ENCODE data around the gene SORBS2.
A peak's percentile ranks its signal among the peaks of the same experiment; 100 is the strongest.

SORBS2 gene

DNA sequence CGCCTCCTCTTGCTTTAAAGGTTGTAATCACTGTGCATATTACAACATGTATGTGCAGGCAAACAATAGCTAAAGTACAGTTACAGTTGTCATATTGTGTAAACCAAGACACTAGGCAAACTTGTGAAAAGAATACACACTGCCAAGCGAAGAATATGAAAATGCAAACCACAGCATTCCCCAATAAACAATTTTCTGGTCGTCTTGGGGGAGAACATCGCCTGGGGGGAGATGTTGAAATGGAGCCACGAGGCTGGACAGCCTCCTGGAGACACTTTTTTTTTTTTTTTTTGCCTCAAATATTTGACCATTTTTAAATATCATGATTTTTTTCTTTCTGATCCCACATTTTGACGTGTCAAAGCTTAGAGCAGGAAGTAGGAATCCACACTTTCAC is 225.0 kb downstream of the SORBS2 start:
- peak overlapping the region; percentile 41 to 68 (median 58) for H3K4me3 Mint-ChIP-seq
- H3K27me3 Mint-ChIP-seq (ENCODE audit: low read depth): peaks cover 67% of the 10 kb centered on the region
- H3K36me3 Mint-ChIP-seq (ENCODE audit: low read depth): no peaks in the 10 kb centered on the region
- TF ChIP-seq, protein P1, sequence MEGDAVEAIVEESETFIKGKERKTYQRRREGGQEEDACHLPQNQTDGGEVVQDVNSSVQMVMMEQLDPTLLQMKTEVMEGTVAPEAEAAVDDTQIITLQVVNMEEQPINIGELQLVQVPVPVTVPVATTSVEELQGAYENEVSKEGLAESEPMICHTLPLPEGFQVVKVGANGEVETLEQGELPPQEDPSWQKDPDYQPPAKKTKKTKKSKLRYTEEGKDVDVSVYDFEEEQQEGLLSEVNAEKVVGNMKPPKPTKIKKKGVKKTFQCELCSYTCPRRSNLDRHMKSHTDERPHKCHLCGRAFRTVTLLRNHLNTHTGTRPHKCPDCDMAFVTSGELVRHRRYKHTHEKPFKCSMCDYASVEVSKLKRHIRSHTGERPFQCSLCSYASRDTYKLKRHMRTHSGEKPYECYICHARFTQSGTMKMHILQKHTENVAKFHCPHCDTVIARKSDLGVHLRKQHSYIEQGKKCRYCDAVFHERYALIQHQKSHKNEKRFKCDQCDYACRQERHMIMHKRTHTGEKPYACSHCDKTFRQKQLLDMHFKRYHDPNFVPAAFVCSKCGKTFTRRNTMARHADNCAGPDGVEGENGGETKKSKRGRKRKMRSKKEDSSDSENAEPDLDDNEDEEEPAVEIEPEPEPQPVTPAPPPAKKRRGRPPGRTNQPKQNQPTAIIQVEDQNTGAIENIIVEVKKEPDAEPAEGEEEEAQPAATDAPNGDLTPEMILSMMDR (IDR thresholded peaks at IDR 0.05; ENCODE audit: unreplicated experiment in 3 of 3): no peak
- no peaks in the 10 kb centered on the region for H3K9me3 Mint-ChIP-seq
- H3K27ac Mint-ChIP-seq: no peak overlapping the region
- H3K4me1 Mint-ChIP-seq: peaks cover 45% of the 10 kb centered on the region

DNA sequence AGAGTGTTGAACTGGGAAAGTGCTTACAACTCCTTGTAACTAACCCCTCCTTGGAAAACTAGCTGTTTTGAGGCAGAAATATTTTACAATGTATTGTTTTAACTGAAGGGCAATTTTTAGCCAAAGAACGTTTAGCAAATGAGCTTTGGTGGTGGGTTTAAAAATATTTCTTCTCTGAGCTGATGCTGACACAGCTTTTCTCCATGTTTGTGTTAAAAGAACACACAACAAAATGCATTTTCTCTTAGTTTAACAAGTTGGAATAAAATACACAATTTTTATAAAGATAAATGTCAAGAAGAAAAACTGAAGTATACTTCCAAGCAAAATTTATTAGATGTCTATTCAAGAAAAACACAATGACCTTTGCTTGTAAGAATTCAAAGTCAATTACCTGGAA is 226.8 kb downstream of the SORBS2 start:
- Mint-ChIP-seq H3K27ac (no peak overlapping the region), H3K4me1 (peaks cover 40% of the 10 kb centered on the region), H3K36me3 (ENCODE audit: low read depth) (no peaks in the 10 kb centered on the region), H3K4me3 (no peak overlapping the region), H3K9me3 (no peaks in the 10 kb centered on the region), H3K27me3 (ENCODE audit: low read depth) (peaks cover 59% of the 10 kb centered on the region)
- TF ChIP-seq, protein P1 (IDR thresholded peaks at IDR 0.05; ENCODE audit: unreplicated experiment in 3 of 3): no peak

DNA sequence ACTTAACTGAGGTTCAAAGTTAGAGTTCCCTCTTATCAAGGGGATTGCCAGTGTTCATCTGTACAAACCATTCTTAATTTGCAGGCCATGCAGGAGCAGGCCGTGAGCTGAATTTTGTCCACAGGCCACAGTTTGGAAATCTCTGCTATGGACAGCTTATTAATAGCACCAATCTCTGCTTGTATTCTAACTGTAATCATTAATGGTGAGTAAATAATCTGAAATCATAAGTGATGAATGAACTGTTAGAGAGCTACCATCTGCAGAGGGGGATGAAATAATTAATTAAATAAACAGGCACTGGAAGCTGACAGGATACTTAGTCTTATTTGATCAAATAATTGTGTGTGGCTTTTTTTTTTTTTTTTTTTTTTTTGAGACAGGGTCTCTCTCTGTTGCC is 228.2 kb downstream of the SORBS2 start:
- Mint-ChIP-seq H3K9me3 (no peaks in the 10 kb centered on the region), H3K36me3 (ENCODE audit: low read depth) (no peaks in the 10 kb centered on the region), H3K27me3 (ENCODE audit: low read depth) (peaks cover 49% of the 10 kb centered on the region), H3K27ac (no peak overlapping the region), H3K4me3 (no peak overlapping the region), H3K4me1 (peaks cover 41% of the 10 kb centered on the region)
- TF ChIP-seq, protein P1 (IDR thresholded peaks at IDR 0.05; ENCODE audit: unreplicated experiment in 3 of 3): no peak

DNA sequence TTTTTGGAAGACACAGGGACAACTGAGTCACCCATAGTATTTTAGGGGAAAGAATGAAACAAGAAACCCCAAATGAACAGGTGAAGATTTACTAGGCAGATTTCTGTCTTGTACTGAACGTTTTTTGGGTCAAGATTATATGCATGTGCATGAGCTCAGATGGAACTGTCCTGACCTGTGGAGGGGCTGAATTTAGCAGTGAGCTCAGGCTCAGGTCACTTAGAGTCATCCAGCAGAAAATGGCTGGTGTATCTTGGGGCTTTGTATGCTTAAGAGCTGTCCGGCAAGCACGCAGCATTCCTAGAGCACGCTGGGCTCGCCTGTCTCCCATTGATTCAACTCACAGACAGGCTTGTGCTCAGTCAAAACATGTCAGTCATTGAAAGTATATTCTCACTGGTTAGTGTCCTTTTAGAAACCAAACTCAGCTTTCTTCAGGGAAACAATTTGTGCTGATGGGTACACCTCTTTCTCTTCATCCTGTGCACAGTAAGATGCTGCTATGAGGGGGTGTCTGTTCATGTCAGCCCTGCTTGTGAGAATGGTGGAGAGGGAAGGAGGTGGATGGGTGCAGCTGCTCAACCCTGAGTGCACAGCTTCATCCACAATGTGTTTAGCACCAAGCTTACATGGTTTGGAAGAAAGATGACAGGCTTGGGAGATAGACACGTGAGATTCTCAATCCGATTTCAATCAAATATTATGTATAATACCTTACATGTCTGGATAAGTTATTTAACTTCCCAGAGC is 229.2 kb downstream of the SORBS2 start:
- Mint-ChIP-seq H3K27ac (peak overlapping the region in 1 of 3 experiments; percentile 81), H3K9me3 (no peaks in the 10 kb centered on the region), H3K27me3 (ENCODE audit: low read depth) (peaks cover 39% of the 10 kb centered on the region), H3K4me3 (no peak overlapping the region), H3K36me3 (ENCODE audit: low read depth) (no peaks in the 10 kb centered on the region), H3K4me1 (peaks cover 44% of the 10 kb centered on the region)
- TF ChIP-seq, protein P1 (IDR thresholded peaks at IDR 0.05; ENCODE audit: unreplicated experiment in 3 of 3): no peak

DNA sequence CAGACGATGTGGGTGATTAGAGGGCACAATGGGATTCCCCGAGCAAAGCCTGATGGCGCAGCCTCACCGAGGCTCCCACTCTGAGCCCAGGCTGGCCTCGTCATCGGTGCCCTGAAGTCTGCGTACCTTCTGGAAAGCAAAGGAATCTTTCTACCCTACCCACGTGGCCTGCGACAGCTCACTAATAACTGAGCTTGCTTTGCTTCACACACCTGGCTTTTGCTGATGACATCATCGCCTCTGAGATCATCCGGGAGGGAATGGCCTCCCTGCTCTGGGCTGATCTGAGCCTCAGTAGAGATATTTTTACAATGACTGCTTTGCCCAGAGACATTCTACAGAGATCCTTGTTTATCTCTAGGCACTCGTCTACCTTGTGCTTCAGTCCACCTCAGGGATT is 231.3 kb downstream of the SORBS2 start:
- Mint-ChIP-seq H3K36me3 (ENCODE audit: low read depth) (no peaks in the 10 kb centered on the region), H3K4me3 (no peak overlapping the region), H3K27me3 (ENCODE audit: low read depth) (peaks cover 20% of the 10 kb centered on the region), H3K4me1 (peaks cover 49% of the 10 kb centered on the region), H3K9me3 (no peaks in the 10 kb centered on the region), H3K27ac (no peak overlapping the region)
- TF ChIP-seq, protein P1 (IDR thresholded peaks at IDR 0.05; ENCODE audit: unreplicated experiment in 3 of 3): no peak

DNA sequence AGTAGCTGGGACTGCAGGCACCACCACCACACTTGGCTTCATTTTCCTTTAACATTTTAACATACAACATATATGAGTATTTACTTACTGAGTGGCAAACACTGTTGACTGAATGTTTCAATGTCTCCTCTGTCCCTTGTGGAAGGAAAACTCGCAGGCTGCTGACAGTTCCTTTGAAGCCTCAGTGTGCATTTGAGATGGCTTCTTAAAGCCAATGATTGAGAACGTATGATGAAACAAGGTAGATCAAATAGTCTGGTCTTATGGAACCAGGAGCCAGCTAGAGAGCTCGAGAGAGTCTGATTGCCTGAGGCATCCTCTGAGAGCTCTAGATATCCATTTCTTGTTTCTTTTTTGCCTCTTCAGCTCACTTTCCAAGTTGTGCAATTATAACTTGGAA is 233.7 kb downstream of the SORBS2 start:
- Mint-ChIP-seq H3K4me1 (peaks cover 63% of the 10 kb centered on the region), H3K9me3 (no peaks in the 10 kb centered on the region), H3K27ac (peak overlapping the region; percentile 27 to 93 (median 90)), H3K36me3 (ENCODE audit: low read depth) (no peaks in the 10 kb centered on the region), H3K4me3 (no peak overlapping the region), H3K27me3 (ENCODE audit: low read depth) (peaks cover 6% of the 10 kb centered on the region)
- TF ChIP-seq, protein P1 (IDR thresholded peaks at IDR 0.05; ENCODE audit: unreplicated experiment in 3 of 3): no peak

Data from nephron (organoid).